Stimulated activated CD8-positive, alpha-beta memory T cell treated with anti-CD3 and anti-CD28 coated beads, Interleukin-4, amount 100 ng/mL, for 24 hours (primary cell): Measurements from ENCODE around the gene RPL39.
A peak's percentile ranks its signal among the peaks of the same experiment; 100 is the strongest.
"Not testable (repeated sequence)": the region's sequence is repeated elsewhere in the genome, so short reads cannot be mapped to it uniquely, and the experiment has no call there.

Experiments used
- DNase-seq: peaks from one replicate; pipeline ENCODE4 v3.0.0-alpha.2; 2020; ENCODE audit warnings: low read depth

RPL39 gene

GRCh38 chrX:119763181-119763580 lies 28.2 kb downstream of the RPL39 start:
- DNase-seq: no peak

- DNase-seq: no peak
Observed at GRCh38 chrX:119762718-119763117, 28.7 kb downstream of the RPL39 start.

- DNase-seq: no peak
Observed at GRCh38 chrX:119760026-119760877, 31.2 kb downstream of the RPL39 start.

GRCh38 chrX:119759248-119759766 lies 32.1 kb downstream of the RPL39 start:
- no peak for DNase-seq

GRCh38 chrX:119758731-119759247 lies 32.6 kb downstream of the RPL39 start:
- peak; percentile 5 for DNase-seq

GRCh38 chrX:119757979-119758730 lies 33.3 kb downstream of the RPL39 start, which contains the start of gene SOWAHD:
TSS of gene SOWAHD (plus strand) at chrX:119758588. CDS start at chrX:119758668, 80 bp downstream.
- peak; percentile 4 for DNase-seq

GRCh38 chrX:119757646-119757978 lies 33.8 kb downstream of the RPL39 start:
- no peak for DNase-seq

GRCh38 chrX:119756926-119757635 lies 34.3 kb downstream of the RPL39 start:
- DNase-seq: no peak

GRCh38 chrX:119755981-119756533 lies 35.4 kb downstream of the RPL39 start:
- peak; percentile 21 for DNase-seq

GRCh38 chrX:119753639-119754257 lies 37.7 kb downstream of the RPL39 start:
- DNase-seq: no peak

- no peak for DNase-seq
Observed at GRCh38 chrX:119753001-119753400, 38.4 kb downstream of the RPL39 start.

- DNase-seq: not testable (repeated sequence)
Observed at GRCh38 chrX:119750751-119751150, 40.7 kb downstream of the RPL39 start.

- DNase-seq: not testable (repeated sequence)
Observed at GRCh38 chrX:119750131-119750530, 41.3 kb downstream of the RPL39 start.

GRCh38 chrX:119745283-119745848 lies 46.1 kb downstream of the RPL39 start:
- DNase-seq: no peak

- DNase-seq: no peak
Observed at GRCh38 chrX:119738742-119739141, 52.7 kb downstream of the RPL39 start.
